Daoy (cell line): Measurements from ENCODE around the gene GPRIN3. TPM values are rescaled to one million over a fixed set of nuclear protein-coding genes. Genes with fewer than 3 reads are reported as not detected.
"Not testable (repeated sequence)": the region's sequence is repeated elsewhere in the genome, so short reads cannot be mapped to it uniquely, and the experiment has no call there.

ENCODE experiments used
- DNase-seq: peaks from one replicate; pipeline ENCODE4 v3.0.0-alpha.2; 2015; ENCODE audit warnings: low read depth
- total RNA-seq: library from RNA; depleted of rRNA; stranded (reverse); fragments of >200 nt; shearing (Covaris generic); gene quantifications from 2 replicates; pipeline ENCODE4 v1.2.3, GENCODE V29; 2014

GPRIN3 gene
- total RNA-seq, 1 experiment from 2014 or later, result not detected

GRCh38 chr4:89256203-89256800 is 51.3 kb downstream of the GPRIN3 start:
- DNase-seq, result no peak

GRCh38 chr4:89254847-89255246 is 52.8 kb downstream of the GPRIN3 start:
- peak; percentile 17 for DNase-seq

DNA sequence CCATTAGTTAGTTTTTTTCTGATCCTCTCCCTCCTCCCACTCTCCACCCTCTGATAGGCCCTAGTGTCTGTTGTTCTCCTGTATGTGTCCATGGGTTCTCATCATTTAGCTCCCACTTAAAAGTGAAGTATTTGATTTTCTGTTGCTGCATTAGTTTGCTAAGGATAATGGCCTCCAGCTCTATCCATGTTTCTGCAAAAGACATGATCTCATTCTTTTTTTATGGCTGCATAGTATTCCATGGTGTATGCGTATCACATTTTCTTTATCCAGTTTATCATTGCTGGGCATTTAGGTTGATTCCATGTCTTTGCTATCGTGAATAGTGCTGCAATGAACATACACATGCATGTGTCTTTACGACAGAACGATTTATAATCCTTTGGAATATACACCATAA is 53.3 kb downstream of the GPRIN3 start:
- DNase-seq, result not testable (repeated sequence)

- DNase-seq, result no peak
Measured at GRCh38 chr4:89253935-89254334, 53.7 kb downstream of the GPRIN3 start.

GRCh38 chr4:89253311-89253710 is 54.3 kb downstream of the GPRIN3 start:
- DNase-seq, result no peak

DNA sequence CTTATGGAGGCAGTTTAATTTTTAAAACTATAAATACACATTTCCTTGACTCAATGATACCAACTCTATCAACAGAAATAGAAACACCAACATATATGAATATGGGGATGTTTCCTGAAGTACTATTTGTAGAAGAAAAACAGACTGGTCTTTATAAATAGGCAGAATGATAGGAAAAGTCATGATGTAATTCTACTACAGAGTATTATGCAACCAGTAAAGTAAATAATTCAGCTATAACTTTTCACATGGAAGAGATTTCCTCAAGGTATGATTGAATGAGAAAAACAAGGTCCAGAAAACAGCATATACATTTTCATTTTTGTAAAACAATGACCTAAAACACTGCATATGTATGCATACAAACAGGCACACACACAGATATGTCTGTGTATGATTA is 56.2 kb downstream of the GPRIN3 start:
- DNase-seq, result no peak

DNA sequence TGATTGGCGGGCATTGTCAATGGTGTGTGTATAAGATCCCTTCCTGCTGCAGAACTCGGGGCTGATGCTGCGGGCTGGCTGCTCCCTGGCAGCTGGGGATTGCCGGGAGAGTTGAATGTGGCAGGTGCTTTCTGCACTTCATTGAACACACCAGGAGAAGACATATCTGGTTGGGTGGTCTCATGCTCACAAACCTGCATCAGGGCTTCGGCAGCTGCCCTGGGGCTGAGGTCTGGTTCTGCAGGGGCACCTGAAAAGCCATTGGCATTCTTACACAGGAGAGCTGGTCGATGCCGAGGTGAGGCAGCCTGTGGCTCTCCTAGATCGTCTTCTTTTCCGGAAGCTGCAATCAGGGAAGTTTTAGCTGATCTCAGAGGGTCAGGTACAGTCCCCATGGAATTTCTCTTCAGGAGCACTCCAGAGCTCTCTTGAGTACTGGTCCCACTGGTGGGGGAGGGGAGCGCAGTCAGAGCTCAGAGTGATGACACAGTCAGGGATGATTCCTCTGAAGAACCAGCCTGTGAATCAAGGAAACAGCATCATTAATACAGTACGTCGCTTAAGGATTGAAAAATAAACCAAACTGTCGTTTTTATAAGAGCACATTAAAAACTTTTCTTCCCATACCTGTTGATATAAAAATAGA is 57.8 kb downstream of the GPRIN3 start:
- DNase-seq, result no peak

- DNase-seq, result no peak
Measured at GRCh38 chr4:89249313-89249712, 58.3 kb downstream of the GPRIN3 start.

GRCh38 chr4:89248879-89249281 is 58.7 kb downstream of the GPRIN3 start:
- DNase-seq, result no peak

GRCh38 chr4:89247951-89248350 is 59.6 kb downstream of the GPRIN3 start:
- no peak for DNase-seq

DNA sequence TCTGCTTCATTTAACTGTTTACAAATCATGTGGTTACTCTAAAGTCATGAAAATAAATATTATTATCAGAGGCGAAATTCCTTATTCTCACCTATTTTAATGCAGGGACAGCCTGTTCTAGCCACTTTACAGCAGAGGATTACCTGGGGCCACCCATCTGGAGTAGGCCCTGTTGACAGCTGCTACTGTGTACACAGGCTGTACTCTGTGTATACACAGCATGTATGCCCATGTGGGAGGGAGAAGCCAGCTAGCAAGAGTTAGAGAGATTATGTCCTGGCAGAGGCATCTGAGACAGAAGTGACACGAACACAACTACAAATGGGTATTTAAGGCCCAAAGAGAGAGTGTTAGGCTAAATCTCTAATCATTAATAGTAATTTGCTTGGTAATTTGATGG is 62.1 kb downstream of the GPRIN3 start:
- DNase-seq, result no peak

- no peak for DNase-seq
Measured at GRCh38 chr4:89243733-89244252, 63.8 kb downstream of the GPRIN3 start.

DNA sequence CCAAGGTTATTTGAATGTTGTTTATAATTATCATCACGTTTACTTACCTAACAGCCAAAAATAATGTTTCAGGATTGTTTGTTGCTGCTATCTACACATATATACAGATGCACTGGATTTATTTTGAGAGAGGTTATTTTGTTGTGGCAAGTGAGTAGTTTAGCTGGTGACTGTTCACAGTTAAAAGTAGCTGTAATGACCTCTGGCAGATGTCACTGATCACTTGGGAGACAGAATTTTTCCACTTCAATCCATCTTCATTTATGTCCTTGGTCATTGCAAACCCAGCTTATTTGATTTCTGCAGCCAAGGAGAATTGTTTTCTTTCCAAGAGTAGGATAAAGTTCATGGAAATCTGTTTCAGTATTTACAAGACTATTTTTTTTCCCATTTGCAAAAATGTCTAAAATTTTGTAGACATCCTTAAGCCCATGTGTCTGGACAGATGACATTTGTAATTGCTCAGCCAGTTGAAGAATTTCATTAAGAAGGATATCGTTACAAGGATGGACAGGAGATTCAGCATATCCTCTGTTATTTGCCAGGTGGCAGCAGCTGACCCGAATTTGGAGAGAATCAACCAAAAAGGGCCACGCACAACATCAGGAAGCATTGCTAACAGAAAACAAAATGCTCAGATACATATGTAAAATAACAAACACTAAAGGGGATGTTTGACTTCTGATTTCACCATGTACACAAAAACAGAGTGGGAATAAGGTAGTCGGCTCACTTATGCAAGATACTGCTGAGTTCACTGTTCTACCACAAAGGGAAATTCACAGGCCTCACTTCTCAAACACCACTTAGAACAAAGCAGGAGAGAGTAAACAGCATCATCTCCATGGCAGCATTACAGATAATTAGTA is 64.5 kb downstream of the GPRIN3 start:
- DNase-seq, result no peak

DNA sequence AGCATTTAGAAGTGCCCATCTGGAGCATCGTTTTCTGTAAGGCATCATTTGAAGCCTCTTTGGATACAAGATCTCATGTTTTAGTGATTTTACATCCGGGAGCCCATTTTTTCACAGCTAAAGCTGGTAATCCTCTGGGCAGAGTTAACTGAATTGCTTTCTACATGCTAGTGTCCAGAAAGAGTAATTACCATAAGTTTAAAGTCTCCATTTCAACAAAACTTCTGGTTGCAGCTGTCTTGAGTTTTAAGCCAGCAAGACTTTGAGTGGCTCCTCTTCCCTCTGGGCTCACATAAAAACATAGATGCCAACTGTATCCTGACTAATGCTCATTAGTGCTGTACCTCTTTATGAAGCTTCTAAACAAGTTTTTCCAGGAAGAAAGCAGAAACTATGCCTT is 65.4 kb downstream of the GPRIN3 start:
- DNase-seq, result no peak

- DNase-seq, result no peak
Measured at GRCh38 chr4:89230271-89230670, 77.3 kb downstream of the GPRIN3 start.

- peak; percentile 50 for DNase-seq
Measured at GRCh38 chr4:89226665-89227574, 80.7 kb downstream of the GPRIN3 start.

GRCh38 chr4:89222170-89222569 is 85.4 kb downstream of the GPRIN3 start:
- DNase-seq, result peak; percentile 23

- DNase-seq, result no peak
Measured at GRCh38 chr4:89221167-89221867, 86.3 kb downstream of the GPRIN3 start.

- no peak for DNase-seq
Measured at GRCh38 chr4:89218587-89218986, 89.0 kb downstream of the GPRIN3 start.

DNA sequence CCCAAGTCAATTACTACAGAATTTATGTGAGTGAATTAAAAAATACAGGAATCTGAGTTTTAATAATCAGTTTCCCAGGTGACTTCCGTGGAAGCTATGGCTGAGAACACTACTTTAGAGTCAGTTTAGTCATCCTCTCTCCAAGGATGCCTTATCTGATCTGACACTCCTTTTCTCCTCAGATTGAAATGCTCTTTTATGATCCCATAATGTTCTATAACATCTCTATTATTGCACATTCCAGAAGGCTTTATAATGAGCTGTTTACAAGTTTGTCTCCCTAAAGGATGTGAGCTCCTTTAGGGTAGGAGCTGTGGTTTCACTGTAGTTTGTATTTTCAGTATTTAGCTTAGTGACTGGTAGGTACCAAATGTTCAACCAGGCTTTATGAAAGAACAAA is 90.0 kb downstream of the GPRIN3 start:
- DNase-seq, result no peak

GRCh38 chr4:89216866-89217265 is 90.7 kb downstream of the GPRIN3 start:
- no peak for DNase-seq
